HG03575 (cell line): ENCODE measurements around the gene ADCY1.

ENCODE experiments used
- ATAC-seq: cut with Tn5 transposase; IDR thresholded peaks from one replicate; pipeline ENCODE4 v1.9.1; 2021; ENCODE audit not compliant: unreplicated experiment, insufficient number of reproducible peaks, low FRiP score; ENCODE audit errors: extremely low read depth

The ADCY1 gene

DNA sequence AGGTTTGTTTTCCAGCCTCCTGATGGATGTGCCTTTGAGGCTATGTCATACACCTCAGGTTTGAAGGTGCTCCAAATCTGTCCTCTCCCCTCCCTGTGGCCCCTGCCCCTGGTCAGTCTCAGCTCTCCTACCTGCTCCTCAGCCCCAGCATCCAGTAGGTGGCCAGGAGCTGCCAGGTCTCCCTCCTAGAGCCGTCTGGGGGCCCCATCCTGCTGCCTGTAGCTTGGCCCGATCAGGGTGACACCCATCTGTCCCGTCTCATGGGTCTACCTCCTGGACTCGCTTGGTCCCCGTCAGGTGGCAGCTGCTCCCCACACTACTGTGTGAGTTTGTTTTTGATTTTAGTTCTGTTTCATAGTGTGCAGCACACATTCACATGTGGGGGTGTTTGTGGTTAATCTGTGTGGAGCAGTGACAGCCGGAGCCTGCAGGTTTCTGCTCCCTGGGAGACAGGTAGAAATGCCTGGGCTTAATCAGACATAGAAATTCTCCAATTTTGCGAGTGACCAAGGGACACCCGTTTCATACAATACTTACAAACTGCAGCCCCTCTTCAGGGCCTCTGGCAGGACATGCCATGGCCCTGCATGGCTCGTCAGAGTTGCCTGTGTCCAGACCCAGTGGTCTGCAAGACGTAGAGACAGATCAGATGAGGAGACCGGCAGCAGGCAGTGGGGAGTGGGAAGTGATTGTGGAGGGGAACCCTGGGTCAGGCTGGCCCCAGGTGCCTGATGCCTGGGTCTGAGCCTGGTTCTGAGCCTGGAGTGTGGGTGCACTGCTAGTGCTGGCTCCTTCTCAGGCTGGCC is 17.1 kb downstream of the ADCY1 start:
- ATAC-seq = no peak

- ATAC-seq = no peak
Observed at GRCh38 chr7:45592230-45592991, 18.2 kb downstream of the ADCY1 start.

DNA sequence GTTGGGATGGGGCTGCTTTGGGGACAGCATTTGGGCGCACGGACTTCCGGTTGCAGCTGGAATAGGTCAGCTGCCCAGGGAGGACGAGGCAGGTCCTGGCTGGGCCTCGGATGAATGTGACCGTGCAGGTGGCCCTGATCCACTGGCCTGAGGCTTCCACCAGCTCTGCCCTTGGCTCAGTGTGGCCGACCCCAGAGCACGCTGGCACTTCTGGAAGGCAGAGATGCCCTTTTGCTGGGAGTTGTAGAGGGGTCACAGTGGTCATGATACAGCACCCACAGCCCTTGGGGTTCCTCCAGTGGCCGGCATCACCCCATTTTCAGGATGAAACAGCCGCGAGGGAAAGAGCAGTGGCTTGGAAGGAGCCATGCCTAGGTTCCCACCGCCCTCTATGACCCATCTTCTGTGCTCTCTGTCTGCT is 19.0 kb downstream of the ADCY1 start:
- ATAC-seq = no peak

- no peak for ATAC-seq
Observed at GRCh38 chr7:45593877-45594276, 19.7 kb downstream of the ADCY1 start.

GRCh38 chr7:45594745-45595535 is 20.8 kb downstream of the ADCY1 start:
- no peak for ATAC-seq

- ATAC-seq = no peak
Observed at GRCh38 chr7:45595809-45596664, 21.9 kb downstream of the ADCY1 start.

- no peak for ATAC-seq
Observed at GRCh38 chr7:45596665-45597095, 22.5 kb downstream of the ADCY1 start.

DNA sequence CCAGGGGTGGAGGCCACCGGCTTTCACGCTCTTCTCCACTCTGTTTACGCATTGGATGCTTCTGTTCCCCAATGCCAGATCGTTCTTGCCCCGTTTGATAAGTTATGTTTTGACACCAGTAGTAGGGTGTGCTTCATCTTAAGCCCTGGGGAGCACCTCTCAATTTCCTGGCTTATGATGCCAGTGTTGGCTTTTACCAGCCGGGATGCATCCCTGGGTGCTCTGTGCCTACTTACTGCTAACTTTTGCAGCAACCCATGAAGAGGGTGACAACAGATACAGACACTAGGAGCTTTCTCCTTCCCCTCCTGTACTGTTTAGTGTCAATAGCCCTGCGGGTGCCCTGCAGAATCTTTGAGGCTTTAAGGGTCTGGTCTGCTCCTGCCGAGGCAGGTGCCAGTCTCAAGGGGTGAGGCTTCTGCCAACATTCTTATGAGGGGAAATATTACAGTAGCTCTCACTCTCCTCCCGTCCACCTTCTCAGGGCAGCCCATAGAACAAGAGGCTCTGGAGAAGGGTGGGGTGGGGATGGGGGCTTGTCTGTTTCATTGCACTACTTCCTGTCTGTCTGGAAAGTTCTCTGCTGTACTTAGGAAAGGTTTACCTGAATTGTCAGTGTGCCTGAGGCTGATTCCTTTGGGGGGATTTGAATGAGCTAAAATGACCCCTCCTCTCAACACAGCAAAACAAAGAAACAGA is 23.3 kb downstream of the ADCY1 start:
- no peak for ATAC-seq

- ATAC-seq = no peak
Observed at GRCh38 chr7:45598886-45599520, 24.8 kb downstream of the ADCY1 start.

DNA sequence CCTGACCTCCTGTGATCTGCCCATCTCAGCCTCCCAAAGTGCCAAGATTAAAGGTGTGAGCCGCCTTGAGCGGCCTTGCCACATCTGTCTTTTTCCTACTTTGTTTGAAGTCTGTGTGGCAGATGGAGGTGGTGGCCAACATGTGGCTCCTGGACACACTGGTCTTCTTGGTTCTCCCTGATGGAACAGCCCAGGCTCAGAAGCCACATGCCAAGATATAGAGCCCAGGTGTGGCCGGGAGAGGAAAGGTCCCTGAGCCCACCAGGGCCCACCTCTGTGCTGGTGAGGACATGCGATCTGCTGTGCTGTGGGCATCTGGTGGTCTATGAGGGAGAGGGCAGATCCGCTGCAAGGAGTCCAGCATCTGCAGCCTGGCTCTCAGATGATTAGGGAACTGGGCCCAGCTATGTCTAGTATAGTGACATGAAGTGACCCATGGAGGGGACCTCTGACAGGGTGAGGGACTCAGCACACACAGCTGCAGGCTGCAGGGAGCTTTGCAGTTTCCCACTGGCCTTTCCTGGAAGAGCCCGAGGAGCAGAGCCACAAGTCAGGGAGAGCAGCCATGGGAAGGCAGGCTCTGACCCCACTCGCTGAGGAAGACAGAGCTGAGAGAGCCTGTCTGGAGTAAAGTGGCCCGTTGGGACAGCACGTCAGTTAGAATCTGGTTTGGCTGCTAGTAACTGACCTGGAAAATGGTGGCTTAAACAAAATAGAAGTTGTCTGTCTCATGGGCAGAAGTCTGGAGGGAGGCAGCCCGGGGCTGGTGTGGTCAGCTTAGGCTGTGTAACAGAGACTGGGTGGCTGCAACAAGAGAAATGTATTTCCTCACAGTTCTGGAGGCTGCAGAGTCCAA is 25.9 kb downstream of the ADCY1 start:
- ATAC-seq = no peak

DNA sequence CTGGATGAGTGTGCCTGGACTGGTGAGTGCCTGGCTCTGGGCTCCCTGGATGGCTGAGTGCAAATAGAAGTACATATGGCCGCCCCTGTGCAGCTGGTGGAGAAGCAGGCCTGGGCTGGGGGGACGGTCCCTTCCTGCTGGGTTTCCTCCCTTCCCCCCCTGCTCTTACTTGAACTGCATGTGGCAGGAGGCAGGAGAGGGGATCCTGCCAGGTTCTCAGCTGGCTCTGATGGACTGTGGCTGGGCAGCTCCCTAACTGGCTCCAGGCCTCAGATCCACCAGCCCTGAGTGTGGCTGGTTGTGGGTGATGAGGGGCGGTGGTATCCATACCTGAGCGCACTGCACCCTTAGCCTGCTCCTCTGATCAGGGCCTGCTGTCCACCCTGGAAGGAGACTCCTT is 26.9 kb downstream of the ADCY1 start:
- ATAC-seq = no peak

DNA sequence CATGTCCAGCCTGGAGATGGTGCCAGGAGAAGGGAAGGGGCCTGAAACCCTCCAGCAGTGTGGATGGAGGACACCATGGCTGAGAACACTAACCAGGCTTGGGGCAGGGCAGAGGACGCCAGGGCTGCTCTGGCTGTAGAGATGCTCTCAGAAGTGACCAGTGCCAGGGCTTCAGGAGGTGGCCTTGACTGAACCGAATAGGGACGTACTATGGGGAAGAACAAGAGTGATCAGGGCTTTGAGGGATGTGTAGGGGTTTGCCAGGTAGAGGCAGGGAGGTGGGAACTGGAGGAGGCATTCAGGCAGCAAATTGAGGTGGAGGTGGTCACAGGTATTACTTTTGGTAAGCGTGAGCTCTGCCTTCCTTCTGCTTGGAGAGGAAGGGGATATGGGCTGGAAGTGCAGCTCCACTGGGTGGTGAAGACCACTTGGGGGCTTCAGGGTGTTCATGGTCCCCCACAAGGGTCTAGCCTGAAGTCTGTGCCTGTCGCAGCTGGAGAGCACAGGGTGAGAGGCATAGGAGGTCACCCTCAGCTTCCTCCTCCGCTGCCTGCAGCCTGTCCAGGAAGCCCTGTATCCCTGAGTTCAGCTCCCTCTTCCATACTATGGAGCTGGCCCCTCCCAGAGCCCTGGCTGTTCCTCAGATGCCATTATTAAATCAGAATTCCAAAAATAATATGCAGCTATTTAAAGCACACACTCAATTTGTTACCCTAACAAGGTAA is 27.8 kb downstream of the ADCY1 start:
- no peak for ATAC-seq

DNA sequence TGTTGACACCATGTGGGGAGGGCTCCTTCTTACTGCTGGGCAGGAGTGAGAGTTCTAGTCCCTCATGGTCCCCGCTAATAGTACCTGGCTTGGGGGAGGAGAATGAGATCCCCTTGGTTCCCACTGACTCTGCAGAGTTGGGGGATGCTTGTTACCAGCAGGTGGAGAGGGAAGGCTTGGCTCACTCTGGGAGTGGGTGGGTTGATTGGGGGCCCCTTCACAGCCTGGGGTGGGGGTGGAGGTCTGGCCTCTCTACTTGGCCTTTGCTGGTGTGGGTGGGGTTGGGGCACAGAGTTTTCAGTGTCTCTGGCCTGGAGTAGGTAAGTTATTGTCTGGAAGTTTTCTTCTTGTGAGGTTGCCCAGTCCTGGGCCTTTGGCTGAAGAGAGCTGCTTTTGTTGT is 31.9 kb downstream of the ADCY1 start:
- no peak for ATAC-seq

DNA sequence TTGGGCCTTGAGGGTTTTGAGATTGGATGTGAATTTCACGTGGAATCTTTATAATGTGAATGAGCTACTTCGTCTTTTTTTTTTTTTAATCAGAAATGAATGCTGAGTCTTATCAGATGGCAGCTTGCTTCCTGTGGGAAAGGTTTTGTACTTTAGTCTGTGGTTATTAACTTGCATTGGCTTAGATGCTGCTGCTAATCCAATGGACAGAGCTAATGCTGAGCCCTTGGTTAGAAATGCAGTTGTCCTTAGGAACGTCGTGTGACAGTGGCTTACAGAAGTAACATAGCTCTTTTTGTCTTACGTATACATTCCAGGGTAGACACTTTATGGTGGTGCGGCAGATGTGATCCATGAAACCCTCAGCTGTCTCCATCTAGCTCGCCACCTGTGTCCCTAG is 32.8 kb downstream of the ADCY1 start:
- ATAC-seq = no peak

DNA sequence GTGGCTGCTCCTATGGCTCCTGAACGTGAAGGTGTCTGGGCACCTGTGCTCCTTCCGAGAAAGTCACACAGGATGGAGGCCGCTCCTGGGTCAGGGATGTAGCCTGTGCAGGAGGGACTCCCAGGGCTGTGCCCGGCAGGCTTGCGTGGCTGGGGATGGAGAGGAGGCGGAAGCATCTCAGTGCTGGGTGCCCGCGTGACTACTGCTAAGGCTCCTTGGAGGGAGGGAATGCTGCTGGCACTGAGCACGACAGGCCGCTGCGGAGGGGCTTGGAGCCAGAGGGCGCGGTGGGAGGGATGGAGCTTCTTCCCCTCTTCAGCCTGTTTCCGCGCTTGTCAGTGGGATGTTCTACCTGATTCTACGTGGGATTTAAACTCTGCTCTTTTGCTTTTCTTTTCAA is 35.0 kb downstream of the ADCY1 start:
- ATAC-seq = no peak

DNA sequence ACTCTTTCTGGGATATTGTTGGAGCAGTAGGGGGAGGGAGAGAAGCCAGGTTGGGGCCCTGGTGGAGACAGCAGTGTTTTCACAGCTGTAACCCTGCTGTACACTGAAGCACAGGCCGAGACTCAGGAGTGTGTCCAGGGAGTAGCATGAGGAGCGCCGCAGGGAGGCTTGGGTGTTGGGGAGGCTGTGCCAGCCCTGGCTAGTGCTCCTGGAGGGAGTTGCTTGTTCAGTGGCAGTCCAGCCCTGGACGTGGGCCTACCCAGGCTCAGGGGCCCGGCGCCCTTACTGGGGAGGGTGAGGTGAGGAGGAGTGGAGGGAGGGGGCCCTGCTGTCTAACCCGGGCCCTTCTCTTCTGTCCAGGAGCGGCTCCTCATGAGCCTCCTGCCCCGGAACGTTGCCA is 35.9 kb downstream of the ADCY1 start:
- no peak for ATAC-seq
